ENCODE data around the gene ATP13A1. TPM values are rescaled to one million over a fixed set of nuclear protein-coding genes. Genes with fewer than 3 reads are reported as not detected.

The ATP13A1 gene
- total RNA-seq, 2 donors from 2014 or later = 23.6 to 62.1 TPM

DNA sequence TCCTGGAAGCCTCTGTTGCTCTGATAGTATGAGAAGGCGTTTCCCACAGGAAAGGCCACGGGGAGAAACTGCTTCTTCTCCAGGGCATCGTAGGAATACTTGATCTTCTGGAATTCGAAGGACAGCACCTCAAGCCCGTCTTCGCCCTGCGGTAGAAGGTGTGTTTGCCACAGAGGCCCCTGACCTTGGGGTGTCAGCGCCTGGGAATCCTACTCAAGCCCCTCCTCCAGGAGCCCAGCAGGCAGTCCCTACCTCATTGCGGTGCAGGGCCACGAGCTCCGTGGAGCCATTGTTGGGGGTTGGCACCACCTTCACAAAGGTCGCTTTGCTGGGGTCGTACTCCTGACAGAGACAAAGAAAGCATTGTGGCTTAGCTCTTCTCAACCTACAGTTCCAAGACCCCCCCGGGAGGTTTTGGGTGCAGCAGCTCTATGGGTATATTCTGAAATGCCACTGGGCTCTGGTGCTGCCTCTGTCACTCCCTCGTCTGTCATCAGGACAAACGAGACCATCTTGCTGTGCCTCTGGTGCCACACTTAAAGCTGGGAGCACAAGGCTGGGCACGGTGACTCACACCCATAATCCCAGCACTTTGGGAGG is 3.7 kb downstream of the ATP13A1 start:
- DNase-seq (ENCODE audit: low spot score) = no peak

DNA sequence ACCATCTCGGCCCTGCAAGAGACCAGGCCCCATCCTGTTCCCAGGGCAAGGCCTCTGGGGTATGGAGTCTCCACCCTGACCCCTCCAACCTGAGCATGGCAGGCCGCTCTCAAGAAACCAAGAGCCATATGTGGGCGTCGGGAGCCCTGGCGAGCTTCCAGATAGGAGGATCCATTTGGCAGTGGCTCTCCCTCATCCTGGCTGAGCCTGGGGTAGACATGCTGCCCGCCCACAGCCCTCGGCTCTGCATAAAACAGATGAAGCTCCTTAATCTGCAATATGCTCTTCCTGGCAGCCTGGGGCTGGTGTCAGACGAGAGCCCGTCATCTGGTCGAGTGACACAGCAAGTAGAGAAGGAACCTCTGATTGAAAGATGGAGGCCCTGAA is 6.1 kb downstream of the ATP13A1 start:
- no peak for DNase-seq (ENCODE audit: low spot score)
- H3K36me3 ChIP-seq = peaks cover 78% of the 10 kb centered on the region

More for the DNA sequence above, 3.7 kb downstream of the ATP13A1 start:
- TF ChIP-seq, protein P1, sequence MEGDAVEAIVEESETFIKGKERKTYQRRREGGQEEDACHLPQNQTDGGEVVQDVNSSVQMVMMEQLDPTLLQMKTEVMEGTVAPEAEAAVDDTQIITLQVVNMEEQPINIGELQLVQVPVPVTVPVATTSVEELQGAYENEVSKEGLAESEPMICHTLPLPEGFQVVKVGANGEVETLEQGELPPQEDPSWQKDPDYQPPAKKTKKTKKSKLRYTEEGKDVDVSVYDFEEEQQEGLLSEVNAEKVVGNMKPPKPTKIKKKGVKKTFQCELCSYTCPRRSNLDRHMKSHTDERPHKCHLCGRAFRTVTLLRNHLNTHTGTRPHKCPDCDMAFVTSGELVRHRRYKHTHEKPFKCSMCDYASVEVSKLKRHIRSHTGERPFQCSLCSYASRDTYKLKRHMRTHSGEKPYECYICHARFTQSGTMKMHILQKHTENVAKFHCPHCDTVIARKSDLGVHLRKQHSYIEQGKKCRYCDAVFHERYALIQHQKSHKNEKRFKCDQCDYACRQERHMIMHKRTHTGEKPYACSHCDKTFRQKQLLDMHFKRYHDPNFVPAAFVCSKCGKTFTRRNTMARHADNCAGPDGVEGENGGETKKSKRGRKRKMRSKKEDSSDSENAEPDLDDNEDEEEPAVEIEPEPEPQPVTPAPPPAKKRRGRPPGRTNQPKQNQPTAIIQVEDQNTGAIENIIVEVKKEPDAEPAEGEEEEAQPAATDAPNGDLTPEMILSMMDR (IDR thresholded peaks at IDR 0.05) = no peak
- Histone ChIP-seq H3K9me3 (no peaks in the 10 kb centered on the region), H3K4me1 (peaks cover 0 to 21% of the 10 kb centered on the region in 2 donors), H3K27ac (no peak overlapping the region), H3K4me3 (no peak overlapping the region), H3K27me3 (no peaks in the 10 kb centered on the region), H3K36me3 (peaks cover 54% of the 10 kb centered on the region)

DNA sequence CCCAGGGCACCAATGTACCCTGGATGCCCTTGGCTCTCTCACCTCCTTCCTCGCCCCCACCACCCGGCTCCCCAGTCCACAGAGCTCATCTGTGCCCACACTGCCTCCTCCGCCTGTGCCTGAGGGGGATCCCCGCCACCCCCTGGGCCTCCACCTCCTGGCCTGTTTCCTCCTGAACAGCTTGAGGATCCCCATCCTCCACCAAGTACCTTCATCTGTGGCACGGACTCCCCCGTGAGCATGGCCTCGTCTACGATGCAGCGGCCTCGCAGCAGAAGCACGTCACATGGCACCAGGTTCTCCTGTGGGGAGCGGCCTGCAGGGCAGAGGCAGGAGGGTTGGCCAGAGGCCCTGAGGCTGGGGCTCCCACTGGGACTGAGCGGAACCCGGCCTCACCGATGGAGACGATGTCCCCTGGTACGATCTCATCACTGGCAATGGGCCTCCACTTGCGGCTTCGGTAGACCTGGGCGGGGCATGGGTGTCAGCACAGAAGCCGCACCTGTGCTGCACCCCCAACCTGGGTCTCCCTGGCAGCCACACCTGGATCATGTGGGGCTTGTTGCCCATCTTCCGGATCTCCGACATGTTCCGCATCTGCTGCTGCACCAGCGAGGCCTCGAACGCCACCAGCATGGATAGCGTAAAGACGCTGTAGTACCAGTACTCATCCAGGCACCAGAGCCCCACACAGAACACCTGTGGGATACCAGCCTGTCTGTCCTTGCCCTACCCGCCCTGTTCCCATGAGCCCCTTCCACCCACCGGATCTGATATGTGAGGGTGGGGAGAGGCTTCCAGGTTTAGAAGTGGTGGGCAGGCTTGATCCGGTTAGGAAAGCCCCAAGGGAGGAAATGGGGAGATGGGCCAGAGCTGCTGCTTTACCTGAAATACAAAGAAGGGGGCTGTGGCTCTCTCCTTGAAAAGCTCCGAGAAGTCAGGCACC is 6.8 kb downstream of the ATP13A1 start:
- no peak for DNase-seq (ENCODE audit: low spot score)
- H3K27ac ChIP-seq = no peak overlapping the region
- H3K9me3 ChIP-seq = no peaks in the 10 kb centered on the region
- H3K27me3 ChIP-seq = no peaks in the 10 kb centered on the region
- TF ChIP-seq, protein P1 (IDR thresholded peaks at IDR 0.05) = no peak
- peaks cover 84% of the 10 kb centered on the region for H3K36me3 ChIP-seq
- H3K4me3 ChIP-seq = no peak overlapping the region
- peaks cover 0 to 7% of the 10 kb centered on the region in 2 donors for H3K4me1 ChIP-seq

More for the DNA sequence above, 6.1 kb downstream of the ATP13A1 start:
- Histone ChIP-seq H3K27ac (no peak overlapping the region), H3K4me1 (peaks cover 0 to 13% of the 10 kb centered on the region in 2 donors), H3K27me3 (no peaks in the 10 kb centered on the region), H3K4me3 (no peak overlapping the region), H3K9me3 (no peaks in the 10 kb centered on the region)
- TF ChIP-seq, protein P1 (IDR thresholded peaks at IDR 0.05) = no peak

DNA sequence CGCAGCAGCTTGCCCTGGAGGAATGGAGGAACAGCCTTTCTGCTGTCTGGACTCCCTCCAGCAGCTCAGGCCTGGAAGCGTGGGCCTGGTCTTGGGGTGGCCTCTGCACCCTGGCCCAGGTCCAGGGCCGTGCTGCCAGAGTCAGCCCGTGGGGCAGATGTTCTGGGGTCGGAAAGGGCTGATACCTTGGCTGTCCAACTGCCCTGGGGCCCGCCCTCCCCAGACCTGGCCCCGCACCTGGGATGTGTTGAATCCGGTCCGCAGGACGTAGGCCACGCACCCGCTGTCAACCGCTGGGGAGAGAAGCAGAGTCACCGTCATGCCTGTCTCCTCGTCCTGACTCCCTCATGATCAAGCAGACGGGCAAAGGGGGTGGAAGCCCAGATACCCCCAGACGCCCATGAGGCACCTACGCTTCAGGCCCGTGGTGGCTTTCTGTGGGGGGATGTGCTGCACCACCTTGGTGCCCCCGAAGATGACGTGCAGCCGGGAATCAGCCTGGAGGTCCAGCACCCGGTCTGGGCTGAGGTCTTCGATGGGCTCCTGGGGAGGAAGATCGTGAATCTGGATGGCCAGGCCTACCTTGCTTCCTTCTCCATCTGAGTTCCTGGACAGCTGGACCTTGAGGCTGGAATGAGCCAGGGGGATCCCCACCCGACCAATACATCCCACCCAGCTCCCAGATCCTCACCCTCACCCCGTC is 7.7 kb downstream of the ATP13A1 start:
- peaks cover 0 to 8% of the 10 kb centered on the region in 2 donors for H3K4me1 ChIP-seq
- peaks cover 93% of the 10 kb centered on the region for H3K36me3 ChIP-seq
- H3K4me3 ChIP-seq = no peak overlapping the region
- H3K27me3 ChIP-seq = no peaks in the 10 kb centered on the region
- H3K27ac ChIP-seq = no peak overlapping the region
- no peaks in the 10 kb centered on the region for H3K9me3 ChIP-seq
- DNase-seq (ENCODE audit: low spot score) = no peak
- TF ChIP-seq, protein P1 (IDR thresholded peaks at IDR 0.05) = no peak

DNA sequence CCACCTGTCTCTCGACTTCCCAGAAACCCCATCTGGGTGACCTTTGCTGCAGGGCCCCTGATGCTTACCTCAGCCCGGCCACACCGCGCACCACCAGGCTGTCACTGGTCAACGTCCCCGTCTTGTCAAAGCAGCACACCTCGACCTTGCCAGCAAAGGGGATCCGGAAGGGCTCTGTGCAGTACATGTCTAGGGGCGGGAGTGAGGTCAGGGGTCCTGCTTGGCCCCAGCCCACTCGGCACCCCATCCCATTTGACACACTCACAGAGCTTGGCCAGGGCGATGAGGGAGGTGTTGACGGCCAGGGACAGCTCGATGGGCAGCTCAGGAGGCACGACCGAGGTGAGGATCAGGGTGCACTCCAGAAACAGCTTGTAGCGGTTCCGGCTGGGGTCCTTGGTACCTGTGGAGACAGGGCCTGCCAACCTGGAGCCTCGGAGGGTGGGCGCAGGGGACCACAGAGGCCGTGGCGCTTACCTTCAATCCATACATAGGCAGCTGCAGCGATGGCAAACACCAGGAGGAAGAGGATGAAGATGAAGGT is 8.4 kb downstream of the ATP13A1 start:
- no peak for DNase-seq (ENCODE audit: low spot score)
- TF ChIP-seq, protein P1 (IDR thresholded peaks at IDR 0.05) = no peak
- Histone ChIP-seq H3K27ac (no peak overlapping the region), H3K9me3 (no peaks in the 10 kb centered on the region), H3K27me3 (no peaks in the 10 kb centered on the region), H3K36me3 (peaks cover 98% of the 10 kb centered on the region), H3K4me3 (no peak overlapping the region), H3K4me1 (peaks cover 0 to 11% of the 10 kb centered on the region in 2 donors)
